ENCODE measurements around the gene SLC12A7.

The SLC12A7 gene

GRCh38 chr5:1058988-1059883, 52.6 kb downstream of the SLC12A7 start:
- no peak for DNase-seq

DNA sequence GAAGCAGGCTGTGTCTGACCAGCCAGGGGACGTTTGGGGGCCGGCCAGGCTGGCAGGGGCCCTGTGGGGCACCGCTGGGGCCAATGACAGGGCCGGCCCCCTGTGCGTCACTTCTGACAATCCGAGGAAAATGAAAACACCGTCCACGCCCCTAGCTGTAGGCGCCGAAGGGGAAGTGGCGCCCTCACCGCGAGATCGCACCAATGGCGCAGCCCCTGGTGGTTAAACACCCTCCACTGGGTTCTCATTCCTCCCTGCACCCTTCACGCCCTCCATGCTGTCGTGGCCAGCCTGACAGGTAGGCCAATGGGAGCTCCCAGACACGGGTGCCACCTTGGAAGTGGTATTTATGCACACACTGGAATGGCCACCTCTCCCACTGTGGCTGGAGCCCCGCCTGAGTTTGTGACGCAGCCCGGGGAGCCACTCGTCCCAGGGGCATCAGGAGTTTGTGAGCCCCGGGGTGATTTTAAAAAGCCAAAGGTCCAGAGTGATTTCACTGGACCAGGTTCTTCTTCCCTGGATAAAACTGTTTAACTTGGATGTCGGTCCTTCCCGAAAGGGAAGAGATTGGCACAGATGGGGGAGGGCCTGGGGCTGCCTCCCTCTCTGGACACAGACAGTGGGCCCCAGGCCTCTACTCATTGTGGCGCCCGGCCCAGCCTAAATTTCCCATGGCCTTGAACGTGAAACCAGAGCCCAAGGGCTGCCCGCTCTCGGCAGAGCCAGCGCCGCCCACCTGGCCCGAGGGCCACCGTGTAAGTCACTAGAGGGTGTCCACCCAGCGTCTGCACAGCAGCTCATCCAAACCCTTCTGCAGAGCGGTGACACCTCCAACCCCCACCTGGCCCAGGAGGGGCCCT, 53.5 kb downstream of the SLC12A7 start:
- no peak for DNase-seq

DNA sequence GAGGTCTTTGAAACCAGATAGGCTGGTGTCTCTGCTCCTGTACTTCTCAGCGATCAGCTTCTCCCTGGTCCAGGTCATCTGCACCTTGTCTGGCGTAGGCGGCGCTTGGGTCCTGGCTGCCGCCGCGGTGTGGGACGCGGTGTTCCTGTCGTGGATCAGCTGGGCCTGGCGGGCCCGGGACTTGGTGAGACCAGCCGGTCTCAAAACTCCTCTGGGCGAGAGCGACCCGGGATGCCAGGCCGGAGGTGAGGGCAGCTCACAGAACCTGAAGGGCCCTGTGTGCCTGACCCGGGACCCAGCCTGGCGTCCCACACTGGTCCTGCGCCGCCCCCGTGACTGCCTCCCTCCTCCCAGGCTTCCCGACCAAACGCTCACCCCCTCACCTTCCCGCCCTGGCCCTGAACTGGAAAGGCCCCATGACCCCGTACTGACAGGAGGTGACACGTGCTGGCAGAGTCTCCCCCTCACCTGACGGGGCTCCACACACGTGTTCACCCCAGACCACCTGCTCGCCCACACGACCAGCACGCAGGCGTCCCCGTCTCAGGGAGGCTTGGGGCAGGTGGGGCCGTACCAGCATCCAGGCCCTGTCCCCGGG, 54.3 kb downstream of the SLC12A7 start:
- no peak for DNase-seq

GRCh38 chr5:1056611-1057484, 55.0 kb downstream of the SLC12A7 start:
- no peak for DNase-seq

GRCh38 chr5:1055896-1056610, 55.8 kb downstream of the SLC12A7 start:
- no peak for DNase-seq

- no peak for DNase-seq
These were observed 56.8 kb downstream of the SLC12A7 start for GRCh38 chr5:1054799-1055775.

DNA sequence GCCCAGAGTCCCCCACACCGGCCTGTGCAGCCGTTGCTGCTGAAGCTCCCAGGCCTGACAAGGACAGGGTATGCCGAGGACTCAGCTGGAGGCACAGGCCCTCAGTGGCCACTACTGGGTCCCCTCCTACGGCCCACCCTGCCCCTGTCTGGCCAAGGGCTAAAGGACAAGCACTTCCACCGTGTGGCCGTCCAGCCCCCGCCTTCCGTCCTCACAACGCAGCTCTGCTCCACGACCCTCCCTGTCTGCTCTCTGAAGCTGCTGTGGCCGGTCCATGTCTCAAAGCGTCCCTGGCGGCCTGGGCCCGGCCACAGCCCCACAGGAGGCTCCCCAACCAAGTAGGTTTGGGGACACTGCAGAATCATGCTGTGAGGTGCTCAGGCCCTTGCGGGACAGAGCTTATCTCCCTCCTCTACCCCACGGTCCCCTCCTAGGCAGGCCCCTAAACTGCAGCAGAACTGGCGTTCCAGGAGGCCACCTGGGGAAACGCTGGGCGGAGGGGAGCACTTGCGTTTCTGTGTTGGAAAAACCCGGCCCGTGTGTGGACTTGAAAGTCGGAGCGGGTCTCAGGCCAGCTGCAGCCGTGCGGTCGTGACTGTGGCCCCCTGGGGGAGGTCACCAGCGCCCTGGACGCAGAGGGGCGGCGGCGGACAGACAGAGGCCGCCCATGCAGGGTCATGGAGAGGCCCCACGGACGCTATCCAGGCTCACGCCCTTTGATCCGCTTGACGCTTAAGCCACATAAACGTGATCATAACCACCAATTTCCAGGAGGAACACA, 57.7 kb downstream of the SLC12A7 start:
- DNase-seq, result no peak

- no peak for DNase-seq
These were observed 58.4 kb downstream of the SLC12A7 start for GRCh38 chr5:1053391-1054017.

GRCh38 chr5:1052641-1053390, 59.0 kb downstream of the SLC12A7 start:
- no peak for DNase-seq

DNA sequence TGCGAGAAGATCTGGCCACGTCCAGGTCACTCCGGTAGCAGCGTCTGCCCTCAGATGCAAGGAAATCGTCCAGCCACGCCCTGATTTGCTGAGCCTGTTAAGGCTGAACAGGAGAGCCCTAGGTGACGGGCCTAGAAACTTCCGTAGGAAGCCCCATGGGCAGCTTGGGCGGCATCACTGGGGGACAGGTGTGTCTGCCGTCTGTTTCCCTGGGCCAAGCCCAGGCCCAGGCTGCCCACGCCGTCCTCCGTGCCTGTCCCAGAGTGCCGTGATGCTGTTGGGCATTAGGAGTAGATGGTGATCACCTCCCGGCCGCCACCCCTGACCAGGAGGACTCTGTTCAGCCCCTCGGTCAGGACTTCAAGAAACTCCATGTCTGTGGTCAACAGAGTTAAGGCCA, 59.8 kb downstream of the SLC12A7 start:
- DNase-seq, result no peak

- DNase-seq, result no peak
These were observed 60.5 kb downstream of the SLC12A7 start for GRCh38 chr5:1051366-1051720.

- no peak for DNase-seq
These were observed 61.2 kb downstream of the SLC12A7 start for GRCh38 chr5:1050423-1051365.

- DNase-seq, result no peak
These were observed 62.7 kb downstream of the SLC12A7 start for GRCh38 chr5:1048861-1049838.

DNA sequence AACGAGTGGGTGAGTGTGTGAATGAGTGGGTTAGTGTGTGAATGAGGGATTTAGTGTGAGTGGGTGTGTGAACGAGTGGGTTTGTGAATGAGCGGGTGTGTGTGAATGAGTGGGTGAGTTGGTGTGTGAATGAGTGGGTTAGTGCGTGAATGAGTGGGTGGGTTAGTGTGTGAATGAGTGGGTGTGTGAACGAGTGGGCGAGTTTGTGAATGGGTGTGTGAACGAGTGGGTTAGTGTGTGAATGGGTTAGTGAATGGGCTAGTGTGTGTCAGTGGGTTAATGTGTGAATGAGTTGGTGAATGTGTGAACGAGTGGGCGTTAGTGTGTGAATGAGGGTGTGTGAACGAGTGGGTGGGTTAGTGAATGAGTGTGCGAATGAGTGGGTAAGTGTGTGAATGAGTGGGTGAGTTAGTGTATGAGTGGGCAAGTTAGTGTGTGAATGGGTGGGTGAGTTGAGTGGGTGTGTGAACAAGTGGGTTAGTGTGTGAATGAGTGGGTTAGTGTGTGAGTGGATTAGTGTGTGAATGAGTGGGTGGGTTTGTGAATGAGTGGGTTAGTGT, 63.6 kb downstream of the SLC12A7 start:
- no peak for DNase-seq

DNA sequence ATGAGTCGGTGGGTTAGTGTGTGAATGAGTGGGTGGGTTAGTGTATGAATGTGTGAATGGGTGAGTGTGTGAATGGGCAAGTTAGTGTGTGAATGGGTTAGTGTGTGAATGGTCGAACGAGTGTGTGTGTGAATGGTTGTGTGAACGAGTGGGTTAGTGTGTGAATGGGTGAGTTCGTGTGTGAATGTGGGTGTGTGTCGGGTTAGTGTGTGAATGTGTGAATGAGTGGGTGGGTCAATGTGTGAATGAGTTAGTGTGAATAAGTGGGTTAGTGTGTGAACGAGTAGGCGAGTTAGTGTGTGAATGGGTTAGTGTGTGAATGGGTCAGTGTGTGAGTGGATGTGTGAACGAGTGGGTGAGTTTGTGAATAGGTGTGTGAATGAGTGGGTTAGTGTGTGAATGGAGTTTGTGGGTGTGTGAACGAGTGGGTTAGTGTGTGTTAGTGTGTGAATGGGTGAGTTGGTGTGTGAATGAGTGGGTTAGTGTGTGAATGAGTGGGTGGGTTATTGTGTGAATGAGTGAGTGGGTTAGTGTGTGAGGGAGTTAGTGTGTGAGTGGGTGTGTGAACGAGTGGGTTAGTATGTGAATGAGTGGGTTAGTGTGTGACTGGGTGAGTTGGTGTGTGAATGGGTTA, 64.4 kb downstream of the SLC12A7 start:
- no peak for DNase-seq
